Duodenal mucosa (tissue), 2 donors: ENCODE results near the gene EFCAB14.
"Not testable (repeated sequence)": the region's sequence is repeated elsewhere in the genome, so short reads cannot be mapped to it uniquely, and the experiment has no call there.

Experiments
- H3K27ac ChIP-seq: one replicate; pipeline ENCODE4 v1.7.0; 2013; ENCODE audit warnings: low read depth, low read length
- H3K27me3 ChIP-seq, 2 donors: one replicate each; pipeline ENCODE4 v1.7.0; 2013; ENCODE audit warnings: low read length in 2 of 2, control low read depth in 1 of 2; ENCODE audit not compliant: insufficient read depth in 2 of 2, control insufficient read depth in 1 of 2
- H3K36me3 ChIP-seq, 2 donors: one replicate each; pipeline ENCODE4 v1.7.0; 2013; ENCODE audit warnings: low read length in 2 of 2, control low read depth in 1 of 2; ENCODE audit not compliant: insufficient read depth in 2 of 2, control insufficient read depth in 1 of 2
- H3K4me1 ChIP-seq, 2 donors: one replicate each; pipeline ENCODE4 v1.7.0; 2013; ENCODE audit warnings: low read length in 2 of 2, control low read depth in 1 of 2; ENCODE audit not compliant: insufficient read depth in 2 of 2, control insufficient read depth in 1 of 2
- H3K4me3 ChIP-seq, 2 donors: one replicate each; pipeline ENCODE4 v1.7.0; 2013; ENCODE audit warnings: low read length in 2 of 2, low read depth in 1 of 2
- H3K9ac ChIP-seq, 2 donors: one replicate each; pipeline ENCODE4 v1.7.0; 2013; ENCODE audit warnings: low read length in 2 of 2, low read depth in 1 of 2
- H3K9me3 ChIP-seq, 2 donors: one replicate each; pipeline ENCODE4 v1.7.0; 2013; ENCODE audit warnings: low read length in 2 of 2, control low read depth in 1 of 2; ENCODE audit not compliant: control insufficient read depth in 1 of 2

Gene EFCAB14

GRCh38 chr1:46703927-46704641 is 14.8 kb downstream of the EFCAB14 start:
- Histone ChIP-seq H3K36me3 (peaks cover 22 to 67% of the 10 kb centered on the region in 2 donors), H3K27me3 (no peaks in the 10 kb centered on the region), H3K4me3 (no peak overlapping the region), H3K27ac (no peak overlapping the region), H3K9ac (no peak overlapping the region), H3K9me3 (no peaks in the 10 kb centered on the region), H3K4me1 (peaks cover 8 to 14% of the 10 kb centered on the region in 2 donors)

- Histone ChIP-seq H3K9me3 (no peaks in the 10 kb centered on the region), H3K4me1 (peaks cover 8 to 11% of the 10 kb centered on the region in 2 donors), H3K4me3 (no peak overlapping the region), H3K27ac (no peak overlapping the region), H3K27me3 (no peaks in the 10 kb centered on the region), H3K36me3 (peaks cover 10 to 51% of the 10 kb centered on the region in 2 donors), H3K9ac (no peak overlapping the region)
These were observed 19.2 kb downstream of the EFCAB14 start for GRCh38 chr1:46699666-46700065.

GRCh38 chr1:46697053-46697452 is 21.9 kb downstream of the EFCAB14 start:
- H3K27me3 ChIP-seq, result no peaks in the 10 kb centered on the region
- peaks cover 4 to 35% of the 10 kb centered on the region in 2 donors for H3K36me3 ChIP-seq
- H3K4me3 ChIP-seq, result no peak overlapping the region
- no peak overlapping the region for H3K27ac ChIP-seq
- H3K9ac ChIP-seq, result no peak overlapping the region
- H3K4me1 ChIP-seq, result peaks cover 7% of the 10 kb centered on the region in 2 donors
- H3K9me3 ChIP-seq, result no peaks in the 10 kb centered on the region

GRCh38 chr1:46694676-46695075 is 24.2 kb downstream of the EFCAB14 start:
- not testable (repeated sequence) for H3K27ac ChIP-seq, H3K9me3 ChIP-seq, H3K4me3 ChIP-seq, H3K4me1 ChIP-seq, H3K27me3 ChIP-seq, H3K9ac ChIP-seq
- peaks cover 23 to 46% of the 10 kb centered on the region in 2 donors for H3K36me3 ChIP-seq

GRCh38 chr1:46692811-46693770 is 25.8 kb downstream of the EFCAB14 start:
- Histone ChIP-seq H3K4me3 (no peak overlapping the region), H3K9ac (no peak overlapping the region), H3K27ac (no peak overlapping the region), H3K9me3 (no peaks in the 10 kb centered on the region), H3K27me3 (no peaks in the 10 kb centered on the region), H3K4me1 (peaks cover 7 to 12% of the 10 kb centered on the region in 2 donors), H3K36me3 (peaks cover 35 to 62% of the 10 kb centered on the region in 2 donors)

- peaks cover 37 to 66% of the 10 kb centered on the region in 2 donors for H3K36me3 ChIP-seq
- H3K4me3 ChIP-seq, result no peak overlapping the region
- no peak overlapping the region for H3K27ac ChIP-seq
- H3K4me1 ChIP-seq, result peaks cover 7 to 21% of the 10 kb centered on the region in 2 donors
- no peak overlapping the region for H3K9ac ChIP-seq
- no peaks in the 10 kb centered on the region for H3K27me3 ChIP-seq
- no peaks in the 10 kb centered on the region for H3K9me3 ChIP-seq
These were observed 26.7 kb downstream of the EFCAB14 start for GRCh38 chr1:46691997-46692790.

- Histone ChIP-seq H3K9me3 (no peaks in the 10 kb centered on the region), H3K9ac (no peak overlapping the region), H3K27ac (no peak overlapping the region), H3K27me3 (no peaks in the 10 kb centered on the region), H3K36me3 (peaks cover 37 to 60% of the 10 kb centered on the region in 2 donors), H3K4me3 (no peak overlapping the region), H3K4me1 (peaks cover 18 to 34% of the 10 kb centered on the region in 2 donors)
These were observed 27.9 kb downstream of the EFCAB14 start for GRCh38 chr1:46690931-46691421.

GRCh38 chr1:46689897-46690296 is 29.0 kb downstream of the EFCAB14 start:
- Histone ChIP-seq H3K9ac (no peak overlapping the region), H3K36me3 (peaks cover 33 to 56% of the 10 kb centered on the region in 2 donors), H3K9me3 (no peaks in the 10 kb centered on the region), H3K27ac (no peak overlapping the region), H3K4me1 (peaks cover 21 to 38% of the 10 kb centered on the region in 2 donors), H3K4me3 (no peak overlapping the region), H3K27me3 (no peaks in the 10 kb centered on the region)

GRCh38 chr1:46689356-46689755 is 29.6 kb downstream of the EFCAB14 start:
- H3K36me3 ChIP-seq, result peaks cover 38 to 62% of the 10 kb centered on the region in 2 donors
- no peak overlapping the region for H3K27ac ChIP-seq

More at GRCh38 chr1:46689356-46689755, 29.6 kb downstream of the EFCAB14 start:
- no peak overlapping the region for H3K9ac ChIP-seq
- H3K27me3 ChIP-seq, result no peaks in the 10 kb centered on the region
- H3K4me3 ChIP-seq, result no peak overlapping the region
- peaks cover 21 to 38% of the 10 kb centered on the region in 2 donors for H3K4me1 ChIP-seq
- no peaks in the 10 kb centered on the region for H3K9me3 ChIP-seq
